SH-SY5Y (cell line): Measurements from ENCODE around the gene DERA.

Source experiments
- GATA2 ChIP-seq: IDR thresholded peaks from 2 replicates; pipeline ENCODE4 v1.6.1; 2011; ENCODE audit warnings: mild to moderate bottlenecking, low read depth, low read length
- GATA3 ChIP-seq: IDR thresholded peaks from 2 replicates; pipeline ENCODE4 v1.6.1; 2011; ENCODE audit warnings: low read depth, mild to moderate bottlenecking, low read length, moderate library complexity

The DERA gene

DNA sequence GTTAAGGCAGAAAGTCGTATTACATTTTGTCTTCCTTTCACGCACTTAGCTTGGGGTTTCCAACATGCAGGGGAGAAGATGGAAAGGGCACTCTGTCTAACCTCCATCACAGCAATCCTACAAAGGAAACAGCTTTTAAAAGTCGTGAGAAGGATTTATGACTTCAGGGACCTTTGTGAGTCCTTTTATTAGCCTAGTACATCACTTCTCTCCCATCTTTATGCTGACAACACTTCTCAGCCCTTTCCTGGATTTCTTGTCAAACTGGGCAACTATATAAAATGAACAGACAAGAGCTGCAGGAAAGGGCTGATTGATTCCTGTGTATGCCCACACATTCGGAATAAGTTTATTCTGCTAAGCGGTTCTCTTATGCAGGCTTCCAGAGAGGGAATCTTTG lies 159.0 kb downstream of the DERA start:
- no peak for TF ChIP-seq GATA3
- no peak for TF ChIP-seq GATA2

- TF ChIP-seq GATA2 (no peak), GATA3 (no peak)
These were observed 161.5 kb downstream of the DERA start for GRCh38 chr12:16072678-16073077.

- TF ChIP-seq GATA2: no peak
- TF ChIP-seq GATA3: no peak
These were observed 163.8 kb downstream of the DERA start for GRCh38 chr12:16074894-16075293.

DNA sequence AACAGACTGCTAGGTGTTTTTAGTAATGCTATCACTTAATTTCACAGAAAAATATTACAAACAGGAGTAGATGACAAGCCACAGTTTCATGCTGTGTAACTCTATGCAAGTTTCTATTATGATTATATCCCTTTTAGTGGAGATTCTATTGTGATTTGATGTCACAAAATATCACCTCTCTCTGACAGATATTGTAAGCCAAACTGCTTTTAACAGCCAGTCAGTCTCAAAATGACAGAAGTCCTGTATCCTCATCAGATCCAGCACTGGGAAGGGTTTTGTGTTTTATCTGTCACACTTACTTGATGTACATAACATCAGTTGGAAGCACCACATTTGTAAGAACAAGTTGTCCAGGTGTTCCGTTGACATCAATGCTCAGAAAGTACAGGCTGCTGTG lies 164.8 kb downstream of the DERA start:
- TF ChIP-seq GATA2 (no peak), GATA3 (no peak)

DNA sequence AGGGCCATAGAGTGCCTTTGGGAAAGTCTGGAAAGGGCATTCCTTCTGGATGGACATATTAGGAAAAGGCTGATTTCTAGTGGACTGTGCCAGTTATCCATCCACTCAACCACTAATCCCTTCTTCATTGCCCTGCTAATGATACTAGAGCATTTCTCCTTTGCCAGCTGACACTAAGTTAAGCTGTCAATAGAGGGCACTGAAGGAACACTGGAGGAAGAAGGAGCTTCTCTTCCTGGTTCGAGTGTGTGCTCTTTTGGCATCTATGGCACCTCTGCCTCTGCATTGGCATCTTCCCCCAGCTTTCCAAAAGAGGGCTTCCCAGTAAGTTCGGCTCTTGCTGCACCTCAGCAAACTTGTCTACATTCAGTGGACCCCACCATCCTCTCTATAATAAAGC lies 165.4 kb downstream of the DERA start:
- TF ChIP-seq GATA2 (no peak), GATA3 (no peak)

- no peak for TF ChIP-seq GATA3
- no peak for TF ChIP-seq GATA2
These were observed 165.9 kb downstream of the DERA start for GRCh38 chr12:16076970-16077522.

- no peak for TF ChIP-seq GATA2
- no peak for TF ChIP-seq GATA3
These were observed 175.3 kb downstream of the DERA start for GRCh38 chr12:16086462-16086861.

- no peak for TF ChIP-seq GATA3
- no peak for TF ChIP-seq GATA2
These were observed 175.8 kb downstream of the DERA start for GRCh38 chr12:16086942-16087341.
